GM12878 (cell line): ENCODE measurements around the gene CLRN3.

Source experiments
- CHD2 ChIP-seq: IDR thresholded peaks from 2 replicates; pipeline ENCODE4 v1.6.1; 2011; ENCODE audit warnings: low read depth, low read length, improper control_type of control experiment, borderline replicate concordance
- CTCF ChIP-seq, 3 experiments: IDR thresholded peaks in 2 of 3; conservative IDR thresholded peaks in 1 of 3; 2 replicates each; pipeline ENCODE4 v1.5.1; 2011; ENCODE audit warnings: low read depth in 3 of 3, low read length in 3 of 3, mild to moderate bottlenecking in 3 of 3, control low read depth in 2 of 3, moderate library complexity in 2 of 3, inconsistent platforms in 1 of 3, mixed read lengths in 1 of 3; ENCODE audit not compliant: control insufficient read depth in 2 of 3, insufficient read depth in 1 of 3; ENCODE audit errors: extremely low read depth in 1 of 3
- EP300 ChIP-seq, 2 experiments: fragments of 150-350 bp in 1 of 2; IDR thresholded peaks; 2 replicates each; pipeline ENCODE4 v1.6.1; 2011 to 2012; ENCODE audit warnings: low read depth in 2 of 2, low read length in 2 of 2, borderline replicate concordance in 1 of 2, improper control_type of control experiment in 1 of 2, inconsistent platforms in 1 of 2; ENCODE audit not compliant: control insufficient read depth in 1 of 2
- HDAC6 ChIP-seq: fragments of 200-600 bp; sonication (generic); IDR thresholded peaks from one replicate; pipeline ENCODE4 v1.8.0; 2017; ENCODE audit warnings: antibody characterized with exemption; ENCODE audit not compliant: unreplicated experiment
- MXI1 ChIP-seq: fragments of 150-350 bp; IDR thresholded peaks from 2 replicates; pipeline ENCODE4 v1.6.1; 2011; ENCODE audit warnings: low read depth, mild to moderate bottlenecking, inconsistent platforms, low read length, improper control_type of control experiment
- NFYB ChIP-seq: IDR thresholded peaks from 2 replicates; pipeline ENCODE4 v1.6.1; 2011; ENCODE audit warnings: low read depth, mild to moderate bottlenecking, low read length, improper control_type of control experiment, moderate library complexity; ENCODE audit not compliant: insufficient read depth
- POLR2AphosphoS5 ChIP-seq: IDR thresholded peaks from 2 replicates; pipeline ENCODE4 v1.6.1; 2011; ENCODE audit warnings: mild to moderate bottlenecking, low read length, inconsistent platforms
- RAD51 ChIP-seq: fragments of 450-650 bp; IDR thresholded peaks from 2 replicates; pipeline ENCODE4 v1.6.1; 2016; ENCODE audit warnings: moderate library complexity, mild to moderate bottlenecking, inconsistent platforms
- STAT3 ChIP-seq: IDR thresholded peaks from 2 replicates; pipeline ENCODE4 v1.6.1; 2011; ENCODE audit warnings: low read depth, low read length, improper control_type of control experiment
- USF1 ChIP-seq: IDR thresholded peaks from 2 replicates; pipeline ENCODE4 v1.6.1; 2011; ENCODE audit warnings: borderline replicate concordance, low read depth, mild to moderate bottlenecking, moderate library complexity, mixed read lengths, low read length; ENCODE audit not compliant: insufficient read depth; ENCODE audit errors: extremely low read length
- ZNF274 ChIP-seq: IDR thresholded peaks from one replicate; pipeline ENCODE4 v1.8.0; 2011; ENCODE audit not compliant: insufficient read length, insufficient read depth

- TF ChIP-seq RAD51 (no peak), POLR2AphosphoS5 (no peak), CTCF (IDR thresholded peaks at IDR 0.05 in 2 of 3, conservative IDR thresholded peaks at IDR 0.05 in 1 of 3; ENCODE audit: control insufficient read depth in 2 of 3, extremely low read depth in 1 of 3, insufficient read depth in 1 of 3, low read depth in 3 of 3, low read length in 3 of 3) (no peak), MXI1 (no peak), NFYB (no peak), CHD2 (no peak), ZNF274 (no peak), USF1 (no peak), HDAC6 (no peak), STAT3 (no peak), EP300 (IDR thresholded peaks at IDR 0.05; ENCODE audit: borderline replicate concordance in 1 of 2, control insufficient read depth in 1 of 2, low read depth in 2 of 2, low read length in 2 of 2) (no peak)
Measured at GRCh38 chr10:127921075-127921752, 28.5 kb upstream of the CLRN3 start.
